ENCODE data around the gene FMNL3. TPM values are rescaled to one million over a fixed set of nuclear protein-coding genes. Genes with fewer than 3 reads are reported as not detected.

Gene FMNL3
- total RNA-seq, 1 donor from 2014 or later: 58.4 TPM

GRCh38 chr12:49654715-49655114 lies 52.5 kb downstream of the FMNL3 start:
- Histone ChIP-seq H3K9me3 (ENCODE audit: insufficient read depth, low read depth, low read length) (no peaks in the 10 kb centered on the region), H3K36me3 (ENCODE audit: insufficient read depth, low read length) (peaks cover 62% of the 10 kb centered on the region), H3K4me3 (ENCODE audit: insufficient read depth, low read depth, low read length) (no peak overlapping the region), H3K4me2 (ENCODE audit: low read length) (no peak overlapping the region), H3K27me3 (ENCODE audit: insufficient read depth, low read length) (no peaks in the 10 kb centered on the region), H3K27ac (ENCODE audit: low read depth, low read length) (no peak overlapping the region), H3K9ac (ENCODE audit: low read length) (no peak overlapping the region), H3K4me1 (ENCODE audit: insufficient read depth, low read length) (no peaks in the 10 kb centered on the region), H3K79me2 (ENCODE audit: insufficient read depth, low read length) (no peaks in the 10 kb centered on the region), H2AFZ (ENCODE audit: low read depth, low read length) (no peak overlapping the region), H4K20me1 (ENCODE audit: insufficient read depth, low read length) (no peaks in the 10 kb centered on the region)
- Mint-ChIP-seq H3K4me1 (ENCODE audit: low read depth, unreplicated experiment) (no peaks in the 10 kb centered on the region), H3K4me3 (ENCODE audit: unreplicated experiment) (no peak overlapping the region), H3K36me3 (ENCODE audit: low read depth, unreplicated experiment) (peaks cover 39% of the 10 kb centered on the region), H3K27ac (ENCODE audit: unreplicated experiment) (no peak overlapping the region), H3K27me3 (ENCODE audit: low read depth, unreplicated experiment) (no peaks in the 10 kb centered on the region), H3K9me3 (ENCODE audit: unreplicated experiment) (peaks cover 4% of the 10 kb centered on the region)
- no peak for DNase-seq (ENCODE audit: low read depth)
- TF ChIP-seq, protein P1, sequence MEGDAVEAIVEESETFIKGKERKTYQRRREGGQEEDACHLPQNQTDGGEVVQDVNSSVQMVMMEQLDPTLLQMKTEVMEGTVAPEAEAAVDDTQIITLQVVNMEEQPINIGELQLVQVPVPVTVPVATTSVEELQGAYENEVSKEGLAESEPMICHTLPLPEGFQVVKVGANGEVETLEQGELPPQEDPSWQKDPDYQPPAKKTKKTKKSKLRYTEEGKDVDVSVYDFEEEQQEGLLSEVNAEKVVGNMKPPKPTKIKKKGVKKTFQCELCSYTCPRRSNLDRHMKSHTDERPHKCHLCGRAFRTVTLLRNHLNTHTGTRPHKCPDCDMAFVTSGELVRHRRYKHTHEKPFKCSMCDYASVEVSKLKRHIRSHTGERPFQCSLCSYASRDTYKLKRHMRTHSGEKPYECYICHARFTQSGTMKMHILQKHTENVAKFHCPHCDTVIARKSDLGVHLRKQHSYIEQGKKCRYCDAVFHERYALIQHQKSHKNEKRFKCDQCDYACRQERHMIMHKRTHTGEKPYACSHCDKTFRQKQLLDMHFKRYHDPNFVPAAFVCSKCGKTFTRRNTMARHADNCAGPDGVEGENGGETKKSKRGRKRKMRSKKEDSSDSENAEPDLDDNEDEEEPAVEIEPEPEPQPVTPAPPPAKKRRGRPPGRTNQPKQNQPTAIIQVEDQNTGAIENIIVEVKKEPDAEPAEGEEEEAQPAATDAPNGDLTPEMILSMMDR (IDR thresholded peaks at IDR 0.05; ENCODE audit: insufficient read depth, low read depth, low read length): no peak
- TF ChIP-seq EZH2 (IDR thresholded peaks at IDR 0.05; ENCODE audit: insufficient read depth, low read length): no peak
- no peak for FAIRE-seq

- H2AFZ ChIP-seq (ENCODE audit: low read depth, low read length): no peak overlapping the region
- Mint-ChIP-seq H3K9me3 (ENCODE audit: unreplicated experiment) (peaks cover 3% of the 10 kb centered on the region), H3K4me1 (ENCODE audit: low read depth, unreplicated experiment) (peaks cover 3% of the 10 kb centered on the region), H3K27me3 (ENCODE audit: low read depth, unreplicated experiment) (no peaks in the 10 kb centered on the region), H3K27ac (ENCODE audit: unreplicated experiment) (no peak overlapping the region), H3K36me3 (ENCODE audit: low read depth, unreplicated experiment) (peaks cover 46% of the 10 kb centered on the region), H3K4me3 (ENCODE audit: unreplicated experiment) (no peak overlapping the region)
- no peaks in the 10 kb centered on the region for H3K79me2 ChIP-seq (ENCODE audit: insufficient read depth, low read length)
- H3K4me3 ChIP-seq (ENCODE audit: insufficient read depth, low read depth, low read length): no peak overlapping the region
- H3K9ac ChIP-seq (ENCODE audit: low read length): no peak overlapping the region
- H3K27ac ChIP-seq (ENCODE audit: low read depth, low read length): no peak overlapping the region
- FAIRE-seq (no peak), DNase-seq (ENCODE audit: low read depth) (no peak)
- no peak for TF ChIP-seq EZH2 (IDR thresholded peaks at IDR 0.05; ENCODE audit: insufficient read depth, low read length)
- TF ChIP-seq, protein P1 (IDR thresholded peaks at IDR 0.05; ENCODE audit: insufficient read depth, low read depth, low read length): no peak
- no peaks in the 10 kb centered on the region for H3K27me3 ChIP-seq (ENCODE audit: insufficient read depth, low read length)
- H4K20me1 ChIP-seq (ENCODE audit: insufficient read depth, low read length): no peaks in the 10 kb centered on the region
- H3K4me2 ChIP-seq (ENCODE audit: low read length): no peak overlapping the region
- H3K36me3 ChIP-seq (ENCODE audit: insufficient read depth, low read length): peaks cover 71% of the 10 kb centered on the region
- no peaks in the 10 kb centered on the region for H3K9me3 ChIP-seq (ENCODE audit: insufficient read depth, low read depth, low read length)
- H3K4me1 ChIP-seq (ENCODE audit: insufficient read depth, low read length): no peaks in the 10 kb centered on the region
These were observed 54.2 kb downstream of the FMNL3 start for GRCh38 chr12:49652921-49653520.

- Histone ChIP-seq H3K27me3 (ENCODE audit: insufficient read depth, low read length) (no peaks in the 10 kb centered on the region), H3K9me3 (ENCODE audit: insufficient read depth, low read depth, low read length) (no peaks in the 10 kb centered on the region), H4K20me1 (ENCODE audit: insufficient read depth, low read length) (no peaks in the 10 kb centered on the region), H3K4me2 (ENCODE audit: low read length) (no peak overlapping the region), H2AFZ (ENCODE audit: low read depth, low read length) (no peak overlapping the region), H3K27ac (ENCODE audit: low read depth, low read length) (no peak overlapping the region), H3K4me3 (ENCODE audit: insufficient read depth, low read depth, low read length) (no peak overlapping the region), H3K36me3 (ENCODE audit: insufficient read depth, low read length) (peaks cover 63% of the 10 kb centered on the region), H3K9ac (ENCODE audit: low read length) (no peak overlapping the region), H3K79me2 (ENCODE audit: insufficient read depth, low read length) (no peaks in the 10 kb centered on the region), H3K4me1 (ENCODE audit: insufficient read depth, low read length) (no peaks in the 10 kb centered on the region)
- Mint-ChIP-seq H3K4me1 (ENCODE audit: low read depth, unreplicated experiment) (peaks cover 8% of the 10 kb centered on the region), H3K9me3 (ENCODE audit: unreplicated experiment) (no peaks in the 10 kb centered on the region), H3K4me3 (ENCODE audit: unreplicated experiment) (no peak overlapping the region), H3K27ac (ENCODE audit: unreplicated experiment) (no peak overlapping the region), H3K36me3 (ENCODE audit: low read depth, unreplicated experiment) (peaks cover 44% of the 10 kb centered on the region), H3K27me3 (ENCODE audit: low read depth, unreplicated experiment) (no peaks in the 10 kb centered on the region)
- no peak for DNase-seq (ENCODE audit: low read depth)
- no peak for TF ChIP-seq EZH2 (IDR thresholded peaks at IDR 0.05; ENCODE audit: insufficient read depth, low read length)
- TF ChIP-seq, protein P1 (IDR thresholded peaks at IDR 0.05; ENCODE audit: insufficient read depth, low read depth, low read length): no peak
- no peak for FAIRE-seq
These were observed 55.4 kb downstream of the FMNL3 start for GRCh38 chr12:49651855-49652254.

Measured in astrocyte (in vitro differentiated cells and primary cell).